Measurements from ENCODE around the gene NADSYN1.

NADSYN1 gene

GRCh38 chr11:71438650-71439049 lies 14.4 kb upstream of the NADSYN1 start:
- H3K4me3 ChIP-seq (ENCODE audit: low read depth in 1 of 2, low read length in 1 of 2) = no peak overlapping the region
- H3K36me3 ChIP-seq = peaks cover 94% of the 10 kb centered on the region
- no peaks in the 10 kb centered on the region for H3K9me3 ChIP-seq
- no peak for TF ChIP-seq CTCF (IDR thresholded peaks at IDR 0.05)
- H3K27ac ChIP-seq = no peak overlapping the region
- no peaks in the 10 kb centered on the region for H3K4me1 ChIP-seq (ENCODE audit: control insufficient read depth in 1 of 2, insufficient read depth in 1 of 2, low read depth in 1 of 2, low read length in 1 of 2)
- H3K27me3 ChIP-seq = no peaks in the 10 kb centered on the region

- Histone ChIP-seq H3K27me3 (no peaks in the 10 kb centered on the region), H3K4me3 (ENCODE audit: low read depth in 1 of 2, low read length in 1 of 2) (no peak overlapping the region), H3K9me3 (no peaks in the 10 kb centered on the region), H3K27ac (no peak overlapping the region), H3K4me1 (ENCODE audit: control insufficient read depth in 1 of 2, insufficient read depth in 1 of 2, low read depth in 1 of 2, low read length in 1 of 2) (peaks cover 0 to 4% of the 10 kb centered on the region in 2 experiments), H3K36me3 (peaks cover 88% of the 10 kb centered on the region)
- no peak for TF ChIP-seq CTCF (IDR thresholded peaks at IDR 0.05)
These were observed 12.8 kb upstream of the NADSYN1 start for GRCh38 chr11:71440021-71440755.

GRCh38 chr11:71441251-71441650 lies 11.8 kb upstream of the NADSYN1 start:
- no peaks in the 10 kb centered on the region for H3K27me3 ChIP-seq
- TF ChIP-seq CTCF (IDR thresholded peaks at IDR 0.05) = no peak

GRCh38 chr11:71442123-71442522 lies 10.9 kb upstream of the NADSYN1 start:
- Histone ChIP-seq H3K36me3 (peaks cover 69% of the 10 kb centered on the region), H3K9me3 (no peaks in the 10 kb centered on the region), H3K4me1 (ENCODE audit: control insufficient read depth in 1 of 2, insufficient read depth in 1 of 2, low read depth in 1 of 2, low read length in 1 of 2) (peaks cover 4 to 10% of the 10 kb centered on the region in 2 experiments), H3K4me3 (ENCODE audit: low read depth in 1 of 2, low read length in 1 of 2) (no peak overlapping the region), H3K27me3 (no peaks in the 10 kb centered on the region), H3K27ac (no peak overlapping the region)
- TF ChIP-seq CTCF (IDR thresholded peaks at IDR 0.05) = no peak

More at GRCh38 chr11:71441251-71441650, 11.8 kb upstream of the NADSYN1 start:
- H3K36me3 ChIP-seq = peaks cover 77% of the 10 kb centered on the region
- H3K4me1 ChIP-seq (ENCODE audit: control insufficient read depth in 1 of 2, insufficient read depth in 1 of 2, low read depth in 1 of 2, low read length in 1 of 2) = peaks cover 0 to 4% of the 10 kb centered on the region in 2 experiments
- H3K9me3 ChIP-seq = no peaks in the 10 kb centered on the region
- no peak overlapping the region for H3K4me3 ChIP-seq (ENCODE audit: low read depth in 1 of 2, low read length in 1 of 2)
- no peak overlapping the region for H3K27ac ChIP-seq

GRCh38 chr11:71442880-71443279 lies 10.1 kb upstream of the NADSYN1 start:
- H3K27me3 ChIP-seq = no peaks in the 10 kb centered on the region
- TF ChIP-seq CTCF (IDR thresholded peaks at IDR 0.05) = no peak
- no peaks in the 10 kb centered on the region for H3K9me3 ChIP-seq
- no peak overlapping the region for H3K4me3 ChIP-seq (ENCODE audit: low read depth in 1 of 2, low read length in 1 of 2)
- H3K4me1 ChIP-seq (ENCODE audit: control insufficient read depth in 1 of 2, insufficient read depth in 1 of 2, low read depth in 1 of 2, low read length in 1 of 2) = peaks cover 11 to 18% of the 10 kb centered on the region in 2 experiments
- H3K27ac ChIP-seq = no peak overlapping the region
- H3K36me3 ChIP-seq = peaks cover 62% of the 10 kb centered on the region
